Breast epithelium (tissue), 4 donors: ENCODE measurements around the gene PRDM10. TPM values are rescaled to one million over a fixed set of nuclear protein-coding genes. Genes with fewer than 3 reads are reported as not detected.
"Not testable (repeated sequence)": the region's sequence is repeated elsewhere in the genome, so short reads cannot be mapped to it uniquely, and the experiment has no call there.

Experiments
- DNase-seq, 2 donors: peaks; one replicate each; pipeline ENCODE4 v3.0.0-alpha.2; 2019; ENCODE audit warnings: low spot score in 2 of 2
- H3K27ac ChIP-seq, 2 donors: fragments of 200-600 bp; sonication (generic) in 1 of 2; one replicate each; pipeline ENCODE4 v1.5.1; 2016 to 2019; ENCODE audit warnings: mild to moderate bottlenecking in 1 of 2
- H3K27me3 ChIP-seq, 2 donors: fragments of 200-600 bp; sonication (generic) in 1 of 2; one replicate each; pipeline versions ENCODE4 v1.5.1 to v1.6.0; 2017 to 2019; ENCODE audit warnings: control low read depth in 1 of 2, mild to moderate bottlenecking in 1 of 2
- H3K36me3 ChIP-seq: fragments of 200-600 bp; one replicate; pipeline ENCODE4 v1.5.1; 2019
- H3K4me1 ChIP-seq, 2 donors: fragments of 200-600 bp; sonication (generic); one replicate each; pipeline ENCODE4 v1.5.1; 2016 to 2019; ENCODE audit warnings: control low read depth in 1 of 2
- H3K4me3 ChIP-seq, 3 donors: fragments of 200-600 bp; sonication (generic); 1 replicate in 2 of 3; 2 replicates in 1 of 3; pipeline ENCODE4 v1.5.1; 2016 to 2019; ENCODE audit warnings: mild to moderate bottlenecking in 3 of 3, moderate library complexity in 2 of 3
- H3K9me3 ChIP-seq, 2 donors: fragments of 200-600 bp; sonication (generic) in 1 of 2; one replicate each; pipeline ENCODE4 v1.5.1; 2016 to 2019; ENCODE audit warnings: control low read depth in 1 of 2
- CTCF ChIP-seq, 3 donors: fragments of 450-650 bp; IDR thresholded peaks; one replicate each; pipeline ENCODE4 v1.5.1; 2016 to 2017; ENCODE audit warnings: antibody characterized with exemption in 3 of 3, mild to moderate bottlenecking in 3 of 3, moderate library complexity in 3 of 3
- POLR2A ChIP-seq: fragments of 450-650 bp; IDR thresholded peaks from one replicate; pipeline ENCODE4 v1.6.1; 2016; ENCODE audit warnings: antibody characterized with exemption, mild to moderate bottlenecking, moderate library complexity
- POLR2AphosphoS5 ChIP-seq, 3 donors: sonication (generic); formaldehyde crosslinking; IDR thresholded peaks; one replicate each; pipeline ENCODE4 v1.6.1; 2017; ENCODE audit warnings: antibody characterized with exemption in 3 of 3
- intact Hi-C: fragments of 100-400 bp; cut with DNase I; formaldehyde crosslinking; loops from one replicate; pipeline ENCODE4 v1.15.1; 2023; ENCODE audit warnings: low total_unique reads
- total RNA-seq, 3 donors: library from RNA; depleted of rRNA; stranded (reverse); fragments of >200 nt; gene quantifications; one replicate each; pipeline ENCODE4 v1.1.0, GENCODE V29; 2016

The PRDM10 gene
- total RNA-seq, 3 donors from 2014 or later: 4.5 to 15.2 (median 10.8) TPM

- Histone ChIP-seq H3K4me1 (no peaks in the 10 kb centered on the region), H3K27ac (no peak overlapping the region)
- intact Hi-C loops: no loop called here
Measured at GRCh38 chr11:129972611-129973010, 30.0 kb downstream of the PRDM10 start.

GRCh38 chr11:129971856-129972255 lies 30.8 kb downstream of the PRDM10 start:
- H3K9me3 ChIP-seq, DNase-seq, H3K4me3 ChIP-seq, H3K27me3 ChIP-seq, intact Hi-C loops, H3K36me3 ChIP-seq, H3K27ac ChIP-seq, H3K4me1 ChIP-seq: not testable (repeated sequence)

More at GRCh38 chr11:129972611-129973010, 30.0 kb downstream of the PRDM10 start:
- no peaks in the 10 kb centered on the region for H3K27me3 ChIP-seq
- TF ChIP-seq POLR2AphosphoS5 (IDR thresholded peaks at IDR 0.05): no peak
- TF ChIP-seq POLR2A: no peak
- no peak for TF ChIP-seq CTCF (IDR thresholded peaks at IDR 0.05)
- DNase-seq: no peak
- H3K9me3 ChIP-seq: no peaks in the 10 kb centered on the region
- no peak overlapping the region for H3K4me3 ChIP-seq
- H3K36me3 ChIP-seq: no peaks in the 10 kb centered on the region

- DNase-seq: no peak
- H3K27ac ChIP-seq: no peak overlapping the region
- H3K4me1 ChIP-seq: no peaks in the 10 kb centered on the region
- no peak overlapping the region for H3K4me3 ChIP-seq
- no peaks in the 10 kb centered on the region for H3K36me3 ChIP-seq
- no peak for TF ChIP-seq POLR2A
- TF ChIP-seq POLR2AphosphoS5 (IDR thresholded peaks at IDR 0.05): no peak
- TF ChIP-seq CTCF (IDR thresholded peaks at IDR 0.05): no peak
- no peaks in the 10 kb centered on the region for H3K27me3 ChIP-seq
- intact Hi-C loops: no loop called here
- H3K9me3 ChIP-seq: no peaks in the 10 kb centered on the region
Measured at GRCh38 chr11:129969920-129970319, 32.7 kb downstream of the PRDM10 start.

- no peaks in the 10 kb centered on the region for H3K4me1 ChIP-seq
- H3K9me3 ChIP-seq: no peaks in the 10 kb centered on the region
- no peaks in the 10 kb centered on the region for H3K27me3 ChIP-seq
- intact Hi-C loops: no loop called here
- no peak overlapping the region for H3K4me3 ChIP-seq
- no peaks in the 10 kb centered on the region for H3K36me3 ChIP-seq
- H3K27ac ChIP-seq: no peak overlapping the region
- DNase-seq: no peak
- TF ChIP-seq POLR2AphosphoS5 (IDR thresholded peaks at IDR 0.05) (no peak), CTCF (IDR thresholded peaks at IDR 0.05) (no peak), POLR2A (no peak)
Measured at GRCh38 chr11:129968591-129969419, 33.8 kb downstream of the PRDM10 start.

- Histone ChIP-seq H3K27me3 (no peaks in the 10 kb centered on the region), H3K36me3 (no peaks in the 10 kb centered on the region), H3K9me3 (no peaks in the 10 kb centered on the region), H3K4me1 (no peaks in the 10 kb centered on the region), H3K4me3 (no peak overlapping the region), H3K27ac (no peak overlapping the region)
- no peak for DNase-seq
- no peak for TF ChIP-seq POLR2AphosphoS5 (IDR thresholded peaks at IDR 0.05)
- TF ChIP-seq POLR2A: no peak
- no peak for TF ChIP-seq CTCF (IDR thresholded peaks at IDR 0.05)
- intact Hi-C loops: no loop called here
Measured at GRCh38 chr11:129967996-129968395, 34.6 kb downstream of the PRDM10 start.
